A673 (cell line): Measurements from ENCODE around the gene TMEM174. TPM values are rescaled to one million over a fixed set of nuclear protein-coding genes. Genes with fewer than 3 reads are reported as not detected.

ENCODE experiments used
- Bru-seq: library from RNA; stranded (reverse); fragments of 400-500 nt; gene quantifications from one replicate; lab custom pipeline; 2021; lab: Mats Ljungman, UMichigan
- BruChase-seq, 2 experiments: library from RNA; stranded (reverse); fragments of 400-500 nt; gene quantifications; one replicate each; lab custom pipeline; 2021; lab: Mats Ljungman, UMichigan
- BruUV-seq: library from RNA; stranded (reverse); fragments of 400-500 nt; replicated peaks from 2 replicates; lab custom pipeline; 2021; lab: Mats Ljungman, UMichigan
- CTCF ChIA-PET: fragments of 300-600 bp; sonication (Branson Sonifier 250); formaldehyde crosslinking; loops from one replicate; lab custom pipeline; 2022; ENCODE audit warnings: antibody characterized with exemption; lab: Charles Lee
- POLR2A ChIA-PET: fragments of 300-600 bp; sonication (Branson Sonifier 250); formaldehyde crosslinking; loops from one replicate; lab custom pipeline; 2022; ENCODE audit warnings: antibody characterized with exemption; ENCODE audit not compliant: low non-redundant PET; lab: Charles Lee
- DNase-seq: peaks from one replicate; pipeline ENCODE4 v3.0.0-alpha.2; 2015; ENCODE audit warnings: low spot score
- H3K27ac ChIP-seq: fragments of 200-600 bp; sonication (generic); 2 replicates; pipeline ENCODE4 v1.5.1; 2016; ENCODE audit warnings: mixed run types, low read depth, mild to moderate bottlenecking, mixed read lengths, antibody characterized with exemption, low read length; ENCODE audit not compliant: poor library complexity, severe bottlenecking
- H3K27me3 ChIP-seq: fragments of 200-600 bp; sonication (generic); replicated peaks from 2 replicates; pipeline ENCODE4 v1.6.1; 2017; ENCODE audit warnings: mixed run types, low read depth, mild to moderate bottlenecking, mixed read lengths, antibody characterized with exemption, low read length; ENCODE audit not compliant: insufficient read depth, poor library complexity
- H3K36me3 ChIP-seq: fragments of 200-600 bp; sonication (generic); 2 replicates; pipeline ENCODE4 v1.6.1; 2016; ENCODE audit warnings: mixed run types, mild to moderate bottlenecking, mixed read lengths, antibody characterized with exemption, low read length; ENCODE audit not compliant: insufficient read depth, poor library complexity, severe bottlenecking
- H3K4me1 ChIP-seq: fragments of 200-600 bp; sonication (generic); 2 replicates; pipeline ENCODE4 v1.6.1; 2017; ENCODE audit warnings: mixed run types, mild to moderate bottlenecking, mixed read lengths, antibody characterized with exemption, low read length; ENCODE audit not compliant: insufficient read depth, poor library complexity, severe bottlenecking
- H3K4me3 ChIP-seq: fragments of 200-600 bp; sonication (generic); 2 replicates; pipeline ENCODE4 v1.5.1; 2016; ENCODE audit warnings: low read depth, mixed run types, mild to moderate bottlenecking, mixed read lengths, low read length; ENCODE audit not compliant: poor library complexity, severe bottlenecking
- H3K9me3 ChIP-seq: fragments of 200-600 bp; sonication (generic); 2 replicates; pipeline ENCODE4 v1.6.1; 2016; ENCODE audit warnings: mixed run types, low read depth, mild to moderate bottlenecking, mixed read lengths, antibody characterized with exemption, low read length; ENCODE audit not compliant: poor library complexity, severe bottlenecking
- EZH2 ChIP-seq: fragments of 200-600 bp; sonication (generic); IDR thresholded peaks from 2 replicates; pipeline ENCODE4 v1.6.1; 2017; ENCODE audit warnings: borderline replicate concordance, low read depth, mild to moderate bottlenecking, mixed read lengths, antibody characterized with exemption, low read length; ENCODE audit not compliant: poor library complexity, severe bottlenecking
- intact Hi-C: fragments of 100-400 bp; cut with micrococcal nuclease; formaldehyde crosslinking; loops from one replicate; pipeline ENCODE4 v1.10.0; 2022; ENCODE audit not compliant: unreplicated experiment
- long read RNA-seq: library from polyadenylated mRNA; stranded (forward); transcript quantifications from one replicate; pipeline ENCODE4 v2.0.0, GENCODE V29; 2022
- total RNA-seq: library from RNA; stranded (reverse); gene quantifications from 2 replicates; pipeline ENCODE4 v1.2.3, GENCODE V29; 2021
- TF ChIP-seq, protein P1 (sequence below): fragments of 300-800, 200-600 bp; sonication (generic); conservative IDR thresholded peaks from 2 replicates; pipeline ENCODE4 v1.5.1; 2017; ENCODE audit warnings: low read depth, mild to moderate bottlenecking, antibody characterized with exemption, low read length, moderate library complexity, mixed read lengths

Gene TMEM174, protein sequence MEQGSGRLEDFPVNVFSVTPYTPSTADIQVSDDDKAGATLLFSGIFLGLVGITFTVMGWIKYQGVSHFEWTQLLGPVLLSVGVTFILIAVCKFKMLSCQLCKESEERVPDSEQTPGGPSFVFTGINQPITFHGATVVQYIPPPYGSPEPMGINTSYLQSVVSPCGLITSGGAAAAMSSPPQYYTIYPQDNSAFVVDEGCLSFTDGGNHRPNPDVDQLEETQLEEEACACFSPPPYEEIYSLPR
- total RNA-seq = not detected in 2 replicates
- Bru-seq, nascent RNA = not detected
- BruChase-seq, experiment 1, labeled RNA remaining after a 2-hour chase = not detected
- BruChase-seq, experiment 2, labeled RNA remaining after a 6-hour chase = percentile 18 among the genes with signal in this experiment
- long read RNA-seq = 0 reads

DNA sequence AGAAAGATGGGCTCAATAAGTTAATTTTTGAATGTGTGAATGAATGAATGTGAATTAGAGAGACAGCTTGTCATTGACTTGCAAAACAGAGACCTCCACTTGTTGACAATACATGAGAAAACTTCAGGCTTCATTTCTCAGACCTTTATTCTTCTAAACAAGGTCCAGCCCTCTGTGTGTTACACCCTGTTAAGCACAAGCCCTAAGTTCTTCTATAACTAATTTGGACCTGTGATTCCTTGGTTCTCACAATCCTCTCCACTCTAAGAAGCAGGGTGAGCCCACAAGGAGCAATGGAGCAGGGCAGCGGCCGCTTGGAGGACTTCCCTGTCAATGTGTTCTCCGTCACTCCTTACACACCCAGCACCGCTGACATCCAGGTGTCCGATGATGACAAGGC, at the start of gene TMEM174:
Gene TMEM174, plus strand, starts transcription at position 243 of the 400 bp plus-strand sequence. Its CDS starts 51 bp downstream, at position 294.
- POLR2A ChIA-PET = interaction anchor here (0.5 kb wide), 1 partner anchor 13 kb away, joined by 9 read pairs; no protein-coding TSS in a partner anchor

DNA sequence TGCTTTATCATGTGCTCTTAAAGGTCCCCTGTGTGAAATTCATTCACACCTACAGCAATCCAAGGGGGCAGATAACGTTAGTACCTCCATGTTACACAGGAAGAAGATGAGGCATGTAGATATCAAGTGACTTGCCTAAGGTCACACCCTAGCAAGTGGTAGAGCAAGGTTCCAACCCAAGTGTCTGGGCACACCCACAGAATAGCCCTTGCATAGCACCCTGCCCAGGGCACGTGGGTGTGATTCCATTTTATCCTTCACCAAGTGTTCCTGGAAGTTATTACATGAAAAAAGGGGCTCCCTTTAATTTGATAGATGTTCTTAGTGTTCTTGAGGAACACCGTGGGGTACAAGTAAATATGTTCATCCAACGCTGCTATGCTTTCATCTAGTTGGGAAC, 47.7 kb upstream of the TMEM174 start:
- Histone ChIP-seq H3K27me3 (peaks cover 11% of the 10 kb centered on the region), H3K4me3 (no peak overlapping the region), H3K36me3 (peaks cover 5% of the 10 kb centered on the region), H3K4me1 (peaks cover 33% of the 10 kb centered on the region), H3K9me3 (no peaks in the 10 kb centered on the region), H3K27ac (no peak overlapping the region)
- no peak for TF ChIP-seq EZH2
- TF ChIP-seq, protein P1, sequence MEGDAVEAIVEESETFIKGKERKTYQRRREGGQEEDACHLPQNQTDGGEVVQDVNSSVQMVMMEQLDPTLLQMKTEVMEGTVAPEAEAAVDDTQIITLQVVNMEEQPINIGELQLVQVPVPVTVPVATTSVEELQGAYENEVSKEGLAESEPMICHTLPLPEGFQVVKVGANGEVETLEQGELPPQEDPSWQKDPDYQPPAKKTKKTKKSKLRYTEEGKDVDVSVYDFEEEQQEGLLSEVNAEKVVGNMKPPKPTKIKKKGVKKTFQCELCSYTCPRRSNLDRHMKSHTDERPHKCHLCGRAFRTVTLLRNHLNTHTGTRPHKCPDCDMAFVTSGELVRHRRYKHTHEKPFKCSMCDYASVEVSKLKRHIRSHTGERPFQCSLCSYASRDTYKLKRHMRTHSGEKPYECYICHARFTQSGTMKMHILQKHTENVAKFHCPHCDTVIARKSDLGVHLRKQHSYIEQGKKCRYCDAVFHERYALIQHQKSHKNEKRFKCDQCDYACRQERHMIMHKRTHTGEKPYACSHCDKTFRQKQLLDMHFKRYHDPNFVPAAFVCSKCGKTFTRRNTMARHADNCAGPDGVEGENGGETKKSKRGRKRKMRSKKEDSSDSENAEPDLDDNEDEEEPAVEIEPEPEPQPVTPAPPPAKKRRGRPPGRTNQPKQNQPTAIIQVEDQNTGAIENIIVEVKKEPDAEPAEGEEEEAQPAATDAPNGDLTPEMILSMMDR = no peak
- CTCF ChIA-PET = no interaction called here
- POLR2A ChIA-PET = no interaction called here
- BruUV-seq = no TSS peak
- intact Hi-C loops = no loop called here
- no peak for DNase-seq

More for the DNA sequence above, at the start of gene TMEM174:
- intact Hi-C loops = no loop called here
- H3K4me3 ChIP-seq = no peak within 1 kb of the TSS
- BruUV-seq = no TSS peak
- no peaks in the 10 kb centered on the region for H3K36me3 ChIP-seq
- CTCF ChIA-PET = interaction anchor here (0.6 kb wide), 1 partner anchor 43 kb away, joined by 3 read pairs; no protein-coding TSS in a partner anchor
- H3K9me3 ChIP-seq = no peaks in the 10 kb centered on the region
- no peaks in the 10 kb centered on the region for H3K27me3 ChIP-seq
- no peak for DNase-seq
- peaks cover 6% of the 10 kb centered on the region for H3K4me1 ChIP-seq
- H3K27ac ChIP-seq = no peak within 1 kb of the TSS
- no peak for TF ChIP-seq EZH2
- TF ChIP-seq, protein P1 = no peak

DNA sequence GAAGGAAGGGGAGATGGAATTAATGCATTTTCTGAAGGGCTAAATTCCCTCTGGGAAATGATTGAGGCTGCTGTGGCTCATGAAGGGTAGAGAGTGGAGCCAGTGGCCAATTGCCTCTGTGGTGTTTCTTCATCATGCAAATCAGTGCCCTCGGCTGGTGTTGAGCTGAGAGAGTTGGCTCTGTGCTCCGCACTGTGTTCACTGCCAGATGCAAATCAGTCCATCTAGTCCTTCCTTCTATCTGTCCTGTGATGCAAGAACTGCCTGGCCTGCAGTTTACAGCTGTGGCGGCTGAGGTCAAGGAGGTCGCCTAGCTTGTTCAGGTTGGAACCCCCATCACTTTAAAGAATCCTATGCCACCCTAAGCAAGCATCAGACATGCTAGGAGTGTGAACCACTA, 46.6 kb upstream of the TMEM174 start:
- no peak for DNase-seq
- no TSS peak for BruUV-seq
- ChIA-PET POLR2A (no interaction called here), CTCF (no interaction called here)
- peaks cover 4% of the 10 kb centered on the region for H3K27me3 ChIP-seq
- no peak overlapping the region for H3K27ac ChIP-seq
- no peak overlapping the region for H3K4me3 ChIP-seq
- intact Hi-C loops = no loop called here
- peaks cover 33% of the 10 kb centered on the region for H3K4me1 ChIP-seq
- peaks cover 5% of the 10 kb centered on the region for H3K36me3 ChIP-seq
- H3K9me3 ChIP-seq = no peaks in the 10 kb centered on the region
- no peak for TF ChIP-seq EZH2
- TF ChIP-seq, protein P1 = no peak
